AG10803 (cell line): ENCODE results near the gene GAK.

Experiments
- DNase-seq: peaks from one replicate; pipeline ENCODE4 v3.0.0; 2010; ENCODE audit warnings: low read depth
- H3K4me3 ChIP-seq: 2 replicates; pipeline ENCODE4 v1.5.1; 2011; ENCODE audit warnings: mild to moderate bottlenecking, low read length, control low read depth
- CTCF ChIP-seq: conservative IDR thresholded peaks from 2 replicates; pipeline ENCODE4 v1.5.1; 2011; ENCODE audit warnings: mild to moderate bottlenecking, low read length, control low read depth, inconsistent platforms

GAK gene

GRCh38 chr4:966266-967112, 34.4 kb upstream of the GAK start:
- no peak for TF ChIP-seq CTCF
- no peak overlapping the region for H3K4me3 ChIP-seq
- DNase-seq: no peak

- TF ChIP-seq CTCF: no peak
- DNase-seq: no peak
- H3K4me3 ChIP-seq: no peak overlapping the region
Measured at GRCh38 chr4:965766-966134, 33.6 kb upstream of the GAK start.

DNA sequence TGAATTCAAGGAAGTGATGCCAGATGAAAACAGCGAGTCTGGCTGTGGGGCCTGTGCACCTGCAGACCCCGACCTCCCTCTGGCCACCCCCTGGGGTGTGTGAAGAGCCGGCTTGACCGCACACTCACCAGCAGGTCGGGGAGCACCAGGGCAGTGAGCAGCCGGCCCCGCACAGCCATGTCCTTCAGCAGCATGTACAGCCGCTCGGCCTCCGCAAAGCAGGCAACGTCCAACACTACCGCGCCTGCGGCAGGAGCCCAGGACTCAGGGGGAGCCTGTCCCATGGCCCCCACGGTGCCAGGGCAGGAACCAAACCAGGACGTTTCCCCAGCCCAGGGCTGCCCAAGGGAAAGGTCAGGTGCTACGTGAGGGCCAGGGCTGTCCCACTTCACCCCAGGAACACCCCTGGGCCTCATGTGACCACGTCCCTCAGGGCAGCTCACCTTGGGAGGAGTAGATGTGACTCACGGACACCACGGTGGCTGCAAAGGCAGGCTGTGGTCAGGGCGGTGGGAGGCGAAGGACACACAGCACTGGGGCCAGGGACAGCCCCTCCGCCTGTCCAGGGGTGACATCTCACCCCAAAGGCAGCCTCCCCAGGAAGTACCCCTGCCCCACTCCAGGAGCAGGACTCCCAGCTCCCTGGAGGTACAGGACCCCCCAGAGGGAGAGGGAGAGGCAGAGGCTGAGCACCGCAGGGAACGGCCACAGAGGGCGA, 33.1 kb upstream of the GAK start:
- no peak for TF ChIP-seq CTCF
- no peak overlapping the region for H3K4me3 ChIP-seq

GRCh38 chr4:964346-965025, 32.4 kb upstream of the GAK start:
- no peak for TF ChIP-seq CTCF
- no peak for DNase-seq
- H3K4me3 ChIP-seq: no peak overlapping the region

More for the DNA sequence above, 33.1 kb upstream of the GAK start:
- DNase-seq: no peak

- no peak for TF ChIP-seq CTCF
- H3K4me3 ChIP-seq: no peak overlapping the region
- DNase-seq: no peak
Measured at GRCh38 chr4:963276-964225, 31.4 kb upstream of the GAK start.
